HG03571 (cell line): ENCODE measurements around the gene ZNF536.

ENCODE experiments used
- ATAC-seq: cut with Tn5 transposase; IDR thresholded peaks from one replicate; pipeline ENCODE4 v1.9.1; 2021; ENCODE audit not compliant: unreplicated experiment

The ZNF536 gene

GRCh38 chr19:30593975-30594745 is 222.0 kb downstream of the ZNF536 start:
- ATAC-seq, result no peak

- ATAC-seq, result no peak
Observed at GRCh38 chr19:30596268-30596667, 224.1 kb downstream of the ZNF536 start.

GRCh38 chr19:30596813-30597399 is 224.7 kb downstream of the ZNF536 start:
- no peak for ATAC-seq

- ATAC-seq, result no peak
Observed at GRCh38 chr19:30598688-30599087, 226.5 kb downstream of the ZNF536 start.

GRCh38 chr19:30602661-30603350 is 230.6 kb downstream of the ZNF536 start:
- ATAC-seq, result no peak

- no peak for ATAC-seq
Observed at GRCh38 chr19:30604657-30605056, 232.5 kb downstream of the ZNF536 start.

GRCh38 chr19:30605333-30605732 is 233.1 kb downstream of the ZNF536 start:
- no peak for ATAC-seq

GRCh38 chr19:30606114-30607050 is 234.2 kb downstream of the ZNF536 start:
- ATAC-seq, result no peak
